ENCODE measurements around the gene KIAA1549. TPM values are rescaled to one million over a fixed set of nuclear protein-coding genes. Genes with fewer than 3 reads are reported as not detected.

Gene KIAA1549
- polyA plus RNA-seq, 2 of the 4 experiments (the other 2 are of a cell fraction) = 4.1 to 4.7 TPM

DNA sequence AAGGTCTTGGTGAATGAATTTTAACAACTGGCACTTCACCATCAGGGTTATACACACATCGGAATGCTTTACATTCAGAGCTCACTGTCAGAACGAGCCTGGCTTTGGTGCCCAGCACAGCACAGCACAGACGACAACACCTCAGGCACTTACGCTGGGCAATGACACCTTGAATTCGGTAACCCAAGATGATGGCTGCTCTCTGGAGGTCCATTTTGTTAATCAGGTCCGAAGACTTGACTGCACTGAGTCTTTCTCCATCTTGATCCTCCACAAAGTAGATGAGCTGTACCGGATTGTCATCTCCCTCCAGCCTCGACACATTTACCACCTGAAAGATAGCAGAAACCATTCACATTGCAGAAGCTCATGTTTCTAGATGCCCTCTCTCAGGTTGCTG is 82.4 kb downstream of the KIAA1549 start (continued):
- TF ChIP-seq TFCP2L1 (CRISPR knock-in tag; IDR thresholded peaks at IDR 0.05) = no peak
- no peak for TF ChIP-seq SREBF2 (IDR thresholded peaks at IDR 0.05)
- no peak for TF ChIP-seq ZSCAN20 (CRISPR knock-in tag; IDR thresholded peaks at IDR 0.05)
- no peak for TF ChIP-seq JUNB (IDR thresholded peaks at IDR 0.05)

- DNase-seq (ENCODE audit: low read depth in 1 of 2, low spot score in 1 of 2) (no peak), FAIRE-seq (no peak), ATAC-seq (no peak)
- ChIA-PET CTCF (interaction anchor here (1.2 to 2.8 kb wide), 4 partner anchors 9 to 82 kb away, joined by 3 to 11 read pairs (median 4); no protein-coding TSS in a partner anchor), POLR2A (no interaction called here)
- Histone ChIP-seq H3K27ac (no peak overlapping the region), H3K4me2 (no peak overlapping the region), H3K4me3 (no peak overlapping the region), H3K9me3 (no peaks in the 10 kb centered on the region), H3K4me1 (peaks cover 23% of the 10 kb centered on the region)
- 55% methylated on average over 3 of the region's 3 CpGs for WGBS (ENCODE audit: missing lambda C conversion rate)
- TF ChIP-seq, protein P1, sequence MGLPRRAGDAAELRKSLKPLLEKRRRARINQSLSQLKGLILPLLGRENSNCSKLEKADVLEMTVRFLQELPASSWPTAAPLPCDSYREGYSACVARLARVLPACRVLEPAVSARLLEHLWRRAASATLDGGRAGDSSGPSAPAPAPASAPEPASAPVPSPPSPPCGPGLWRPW (IDR thresholded peaks at IDR 0.05) = no peak
- TF ChIP-seq POLR2A (IDR thresholded peaks at IDR 0.05; ENCODE audit: low read length) (no peak), HEYL (CRISPR knock-in tag; IDR thresholded peaks at IDR 0.05) (no peak), RNF2 (IDR thresholded peaks at IDR 0.05; ENCODE audit: borderline replicate concordance, low read depth) (no peak), TP53 (CRISPR knock-in tag; IDR thresholded peaks at IDR 0.05) (no peak), NR3C1 (IDR thresholded peaks at IDR 0.05) (no peak), MAX (IDR thresholded peaks at IDR 0.05) (no peak), EHF (CRISPR knock-in tag; IDR thresholded peaks at IDR 0.05) (no peak), HOXB5 (CRISPR knock-in tag; IDR thresholded peaks at IDR 0.05) (no peak), MAFK (IDR thresholded peaks at IDR 0.05; ENCODE audit: partially characterized antibody) (no peak), FOSB (CRISPR knock-in tag; IDR thresholded peaks at IDR 0.05) (no peak), MYC (IDR thresholded peaks at IDR 0.05; ENCODE audit: borderline replicate concordance, low read length) (no peak)
- TF ChIP-seq, protein P2, sequence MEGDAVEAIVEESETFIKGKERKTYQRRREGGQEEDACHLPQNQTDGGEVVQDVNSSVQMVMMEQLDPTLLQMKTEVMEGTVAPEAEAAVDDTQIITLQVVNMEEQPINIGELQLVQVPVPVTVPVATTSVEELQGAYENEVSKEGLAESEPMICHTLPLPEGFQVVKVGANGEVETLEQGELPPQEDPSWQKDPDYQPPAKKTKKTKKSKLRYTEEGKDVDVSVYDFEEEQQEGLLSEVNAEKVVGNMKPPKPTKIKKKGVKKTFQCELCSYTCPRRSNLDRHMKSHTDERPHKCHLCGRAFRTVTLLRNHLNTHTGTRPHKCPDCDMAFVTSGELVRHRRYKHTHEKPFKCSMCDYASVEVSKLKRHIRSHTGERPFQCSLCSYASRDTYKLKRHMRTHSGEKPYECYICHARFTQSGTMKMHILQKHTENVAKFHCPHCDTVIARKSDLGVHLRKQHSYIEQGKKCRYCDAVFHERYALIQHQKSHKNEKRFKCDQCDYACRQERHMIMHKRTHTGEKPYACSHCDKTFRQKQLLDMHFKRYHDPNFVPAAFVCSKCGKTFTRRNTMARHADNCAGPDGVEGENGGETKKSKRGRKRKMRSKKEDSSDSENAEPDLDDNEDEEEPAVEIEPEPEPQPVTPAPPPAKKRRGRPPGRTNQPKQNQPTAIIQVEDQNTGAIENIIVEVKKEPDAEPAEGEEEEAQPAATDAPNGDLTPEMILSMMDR (IDR thresholded peaks at IDR 0.05) = no peak
Measured at GRCh38 chr7:138898255-138898654, 82.9 kb downstream of the KIAA1549 start.

GRCh38 chr7:138895679-138896078 is 85.5 kb downstream of the KIAA1549 start:
- Histone ChIP-seq H3K4me3 (no peak overlapping the region), H3K4me1 (peaks cover 49% of the 10 kb centered on the region), H3K27ac (peak overlapping the region in 1 of 2 experiments; percentile 46; a peak in 1 of 6 replicates), H3K9me3 (no peaks in the 10 kb centered on the region), H3K4me2 (peak overlapping the region; percentile 34; the same call in 2 of the 3 replicates)
- FAIRE-seq (no peak), DNase-seq (ENCODE audit: low read depth in 1 of 2, low spot score in 1 of 2) (no peak), ATAC-seq (no peak)
- POLR2A ChIA-PET = no interaction called here
- TF ChIP-seq POLR2AphosphoS2 (conservative IDR thresholded peaks at IDR 0.05; ENCODE audit: low read length) = no peak
- no peak for TF ChIP-seq RFX5 (IDR thresholded peaks at IDR 0.05)
- TF ChIP-seq MAFK (IDR thresholded peaks at IDR 0.05; ENCODE audit: partially characterized antibody) = peak; percentile 25
- CTCF ChIA-PET = interaction anchor here (0.6 to 3.8 kb wide), 7 partner anchors 10 to 544 kb away, joined by 3 to 27 read pairs (median 3); no protein-coding TSS in a partner anchor
- WGBS (ENCODE audit: missing lambda C conversion rate) = 23% methylated on average over 6 of the region's 7 CpGs

GRCh38 chr7:138893258-138893657 is 87.9 kb downstream of the KIAA1549 start:
- ATAC-seq = no peak

More at GRCh38 chr7:138893258-138893657, 87.9 kb downstream of the KIAA1549 start:
- no peak for TF ChIP-seq HOXA7 (CRISPR knock-in tag; IDR thresholded peaks at IDR 0.05)
- TF ChIP-seq, protein P1 (IDR thresholded peaks at IDR 0.05) = no peak
- no peak for TF ChIP-seq E2F6 (IDR thresholded peaks at IDR 0.05; ENCODE audit: borderline replicate concordance, low read depth)
- TF ChIP-seq PHF8 (IDR thresholded peaks at IDR 0.05; ENCODE audit: borderline replicate concordance, low read depth) = no peak
- no peak for TF ChIP-seq CBX8 (IDR thresholded peaks at IDR 0.05)
- no peak for TF ChIP-seq SREBF2 (IDR thresholded peaks at IDR 0.05)
- TF ChIP-seq BHLHE40 (IDR thresholded peaks at IDR 0.05; ENCODE audit: low read depth, low read length) = no peak
- no peak for TF ChIP-seq RFX5 (IDR thresholded peaks at IDR 0.05)
- TF ChIP-seq FOSL2 (IDR thresholded peaks at IDR 0.05) = no peak
- TF ChIP-seq FOSL2 (CRISPR knock-in tag; IDR thresholded peaks at IDR 0.05) = no peak
- TF ChIP-seq HMGXB4 (CRISPR knock-in tag; IDR thresholded peaks at IDR 0.05; ENCODE audit: borderline replicate concordance) = no peak
- TF ChIP-seq HOXB5 (CRISPR knock-in tag; IDR thresholded peaks at IDR 0.05) = no peak
- 54% methylated on average over 4 of the region's 4 CpGs for WGBS (ENCODE audit: missing lambda C conversion rate)
- Histone ChIP-seq H3K9me3 (no peaks in the 10 kb centered on the region), H3K4me3 (no peak overlapping the region), H3K4me1 (peaks cover 62% of the 10 kb centered on the region), H3K27ac (peak overlapping the region; percentile 63 to 76; a peak in 4 of 6 replicates), H3K4me2 (peak overlapping the region; percentile 84; the same call in 2 of the 3 replicates)
- POLR2A ChIA-PET = no interaction called here
- CTCF ChIA-PET = interaction anchor here (1.3 to 3.9 kb wide), 2 partner anchors 10 to 87 kb away, joined by 4 to 15 read pairs; partner anchors contain the start of gene KIAA1549
- FAIRE-seq (no peak), DNase-seq (ENCODE audit: low read depth in 1 of 2, low spot score in 1 of 2) (no peak)
